ENCODE data around the gene STPG3.
A peak's percentile ranks its signal among the peaks of the same experiment; 100 is the strongest.

- no peak for TF ChIP-seq CTCF (IDR thresholded peaks at IDR 0.05 in 8 of 11, conservative IDR thresholded peaks at IDR 0.05 in 3 of 11)
- peak in 1 of 3 donors; percentile 25 for TF ChIP-seq POLR2AphosphoS5 (IDR thresholded peaks at IDR 0.05)
- TF ChIP-seq POLR2A (IDR thresholded peaks at IDR 0.05): no peak
These were observed 33.5 kb upstream of the STPG3 start for GRCh38 chr9:137217276-137218211.

Measured in spleen (tissue), 7 donors.